GM23338 (cell line): ENCODE results near the gene SERINC5.

Experiments used
- CREB1 ChIP-seq: fragments of 250-450 bp; sonication (Bioruptor Pico); IDR thresholded peaks from 2 replicates; pipeline ENCODE4 v1.5.0; 2020; ENCODE audit warnings: low read depth, mild to moderate bottlenecking, moderate library complexity
- CTCF ChIP-seq, 2 experiments: fragments of 200-600 bp in 1 of 2; sonication (generic) in 1 of 2; conservative IDR thresholded peaks; 2 replicates each; pipeline versions ENCODE4 v1.5.1 to v1.6.1; 2016 to 2017; ENCODE audit warnings: antibody characterized with exemption in 2 of 2, low read depth in 2 of 2, mild to moderate bottlenecking in 2 of 2, moderate library complexity in 1 of 2
- ETS1 ChIP-seq: IDR thresholded peaks from 2 replicates; pipeline ENCODE4 v1.6.1; 2016; ENCODE audit warnings: antibody characterized with exemption
- EZH2 ChIP-seq: fragments of 200-600 bp; sonication (generic); IDR thresholded peaks from one replicate; pipeline ENCODE4 v1.8.0; 2017; ENCODE audit warnings: antibody characterized with exemption, mild to moderate bottlenecking, low read depth; ENCODE audit not compliant: unreplicated experiment
- EZH2phosphoT487 ChIP-seq: fragments of 200-600 bp; sonication (generic); IDR thresholded peaks from one replicate; pipeline ENCODE4 v1.8.1; 2018; ENCODE audit warnings: antibody characterized with exemption; ENCODE audit not compliant: unreplicated experiment
- JUNB ChIP-seq: IDR thresholded peaks from one replicate; pipeline ENCODE4 v1.6.1; 2016; ENCODE audit warnings: antibody characterized with exemption; ENCODE audit not compliant: unreplicated experiment
- NANOG ChIP-seq: IDR thresholded peaks from 2 replicates; pipeline ENCODE4 v1.6.1; 2016; ENCODE audit warnings: antibody characterized with exemption, borderline replicate concordance
- POLR2AphosphoS5 ChIP-seq: IDR thresholded peaks from 2 replicates; pipeline ENCODE4 v1.6.1; 2016; ENCODE audit warnings: antibody characterized with exemption, low read depth
- REST ChIP-seq: IDR thresholded peaks from one replicate; pipeline ENCODE4 v1.6.1; 2018; ENCODE audit warnings: antibody characterized with exemption; ENCODE audit not compliant: unreplicated experiment
- STAT1 ChIP-seq: IDR thresholded peaks from one replicate; pipeline ENCODE4 v1.6.1; 2016; ENCODE audit warnings: antibody characterized with exemption; ENCODE audit not compliant: unreplicated experiment
- ZNF114 ChIP-seq: fragments of 250-450 bp; sonication (Bioruptor Pico); IDR thresholded peaks from 2 replicates; pipeline ENCODE4 v1.5.0; 2020; ENCODE audit warnings: mild to moderate bottlenecking, moderate library complexity
- ZNF331 ChIP-seq: fragments of 250-450 bp; sonication (Bioruptor Pico); IDR thresholded peaks from 2 replicates; pipeline ENCODE4 v1.5.0; 2020; ENCODE audit warnings: low read depth, mild to moderate bottlenecking, moderate library complexity
- ZNF462 ChIP-seq: fragments of 250-450 bp; sonication (Bioruptor Pico); IDR thresholded peaks from 2 replicates; pipeline ENCODE4 v1.5.0; 2020; ENCODE audit warnings: mild to moderate bottlenecking, moderate library complexity

- TF ChIP-seq CTCF (conservative IDR thresholded peaks at IDR 0.05; ENCODE audit: low read depth in 2 of 2) (no peak), EZH2 (no peak), POLR2AphosphoS5 (no peak), JUNB (no peak), REST (no peak), ZNF114 (CRISPR knock-in tag) (no peak), EZH2phosphoT487 (no peak), CREB1 (CRISPR knock-in tag) (no peak), ZNF331 (CRISPR knock-in tag) (no peak), STAT1 (no peak), NANOG (no peak), ETS1 (no peak), ZNF462 (CRISPR knock-in tag) (no peak)
Observed at GRCh38 chr5:80195837-80196400, 59.9 kb downstream of the SERINC5 start.
